Measurements from ENCODE around the gene PCYT1A. TPM values are rescaled to one million over a fixed set of nuclear protein-coding genes. Genes with fewer than 3 reads are reported as not detected.
A peak's percentile ranks its signal among the peaks of the same experiment; 100 is the strongest.

The PCYT1A gene
- polyA plus RNA-seq (2012; ENCODE audit: low read depth, missing spikeins) = 31.5 TPM

DNA sequence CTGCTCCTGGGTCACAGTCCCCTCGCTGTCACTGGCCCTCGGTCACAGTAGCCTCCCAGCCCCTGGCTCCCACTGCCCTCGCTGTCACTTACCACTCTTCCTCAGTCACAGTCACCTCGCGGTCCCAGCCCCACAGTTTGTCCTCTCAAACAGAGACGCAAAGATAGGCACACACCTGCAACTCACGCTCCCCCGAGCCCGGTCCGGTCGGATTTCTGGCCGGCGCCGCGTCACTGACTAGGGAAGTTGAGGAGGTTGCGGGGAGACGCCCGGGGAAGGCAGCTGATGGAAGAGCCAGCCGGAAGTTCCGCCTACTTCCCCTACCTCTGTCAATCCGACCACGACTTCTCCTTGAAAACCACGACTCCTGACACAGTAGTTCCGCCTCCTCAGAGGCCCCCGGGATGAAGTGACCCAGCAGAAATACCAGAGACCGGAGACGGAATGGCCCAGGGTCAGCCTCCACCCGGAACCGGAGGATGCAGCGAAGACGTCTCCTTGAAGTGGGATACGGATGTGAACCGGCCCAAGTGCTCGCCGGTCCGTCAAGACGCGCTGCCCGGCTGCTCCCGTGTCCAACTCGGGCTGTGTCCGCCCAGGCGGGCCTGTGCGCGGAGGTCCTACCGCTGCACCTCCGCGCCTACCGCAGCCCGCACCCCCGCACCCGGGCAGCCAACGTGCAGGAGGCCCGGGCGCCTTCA is at the start of gene PCYT1A:
TSS of gene PCYT1A (minus strand) at position 287 of the 701 bp plus-strand sequence. CDS start 17,195 bp downstream, outside the sequence.
- peak; percentile 41 for FAIRE-seq
- DNase-seq (ENCODE audit: insufficient read length, low spot score) = peak; percentile 73
- TF ChIP-seq PAX5 (IDR thresholded peaks at IDR 0.05; ENCODE audit: insufficient read depth, low read length, severe bottlenecking) (no peak), POLR2AphosphoS5 (IDR thresholded peaks at IDR 0.05; ENCODE audit: low read depth, low read length) (0 out of 2 replicates have a peak, but pooled peaks have one; percentile 43), SPI1 (IDR thresholded peaks at IDR 0.05; ENCODE audit: low read depth, low read length) (peak; percentile 51), POLR2A (IDR thresholded peaks at IDR 0.05; ENCODE audit: low read depth, low read length) (peak; percentile 55), POU2F2 (IDR thresholded peaks at IDR 0.05; ENCODE audit: low read depth, low read length) (0 out of 2 replicates have a peak, but pooled peaks have one; percentile 9), TAF1 (IDR thresholded peaks at IDR 0.05; ENCODE audit: low read depth, low read length) (peak; percentile 35; the same call in 1 of the 2 replicates)

DNA sequence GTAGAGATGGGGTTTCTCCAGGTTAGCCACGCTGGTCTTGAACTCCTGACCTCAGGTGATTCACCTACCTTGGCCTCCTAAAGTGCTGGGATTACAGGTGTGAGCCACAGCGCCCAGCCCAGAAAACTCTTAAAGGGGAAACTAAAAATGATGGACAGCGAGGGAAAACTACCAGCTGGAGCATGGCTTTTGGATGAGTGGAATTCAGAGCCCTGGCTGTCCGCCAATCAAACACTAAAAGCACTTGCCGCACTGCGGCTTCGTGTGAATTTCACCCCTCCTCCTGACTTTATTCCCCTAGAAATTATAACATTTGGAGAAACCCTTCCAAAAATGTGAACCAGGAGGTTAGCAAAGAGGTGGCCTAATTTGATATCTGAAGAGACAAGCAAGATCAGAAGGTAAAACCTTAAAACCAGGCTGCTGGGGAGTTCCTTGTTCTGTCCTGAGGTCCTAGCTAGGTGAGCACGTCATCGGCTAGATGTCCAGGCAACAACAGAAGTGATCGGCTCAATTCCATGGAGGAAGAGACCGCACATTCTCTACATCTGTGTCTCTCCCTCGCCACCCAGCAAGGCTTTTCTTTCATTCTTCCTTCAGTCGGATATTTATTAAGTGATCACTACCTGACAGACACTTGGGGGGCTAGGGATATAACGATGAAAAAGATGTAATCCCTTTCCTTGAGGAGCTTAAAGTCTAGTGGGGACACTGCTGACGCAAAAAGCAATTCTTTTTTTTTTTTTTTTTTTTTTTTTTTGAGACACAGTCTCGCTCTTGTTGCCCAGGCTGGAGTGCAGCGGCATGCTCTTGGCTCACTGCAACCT is 49.0 kb upstream of the PCYT1A start:
- no peak for FAIRE-seq

GRCh38 chr3:196335503-196335948 is 48.0 kb upstream of the PCYT1A start:
- DNase-seq (ENCODE audit: insufficient read length, low spot score) (no peak), FAIRE-seq (no peak)
- TF ChIP-seq SPI1 (IDR thresholded peaks at IDR 0.05; ENCODE audit: low read depth, low read length) (no peak), PAX5 (IDR thresholded peaks at IDR 0.05; ENCODE audit: insufficient read depth, low read length, severe bottlenecking) (no peak), POU2F2 (IDR thresholded peaks at IDR 0.05; ENCODE audit: low read depth, low read length) (no peak), POLR2AphosphoS5 (IDR thresholded peaks at IDR 0.05; ENCODE audit: low read depth, low read length) (no peak), POLR2A (IDR thresholded peaks at IDR 0.05; ENCODE audit: low read depth, low read length) (no peak), TAF1 (IDR thresholded peaks at IDR 0.05; ENCODE audit: low read depth, low read length) (no peak)

More for the DNA sequence above, 49.0 kb upstream of the PCYT1A start:
- TF ChIP-seq POLR2A (IDR thresholded peaks at IDR 0.05; ENCODE audit: low read depth, low read length) (no peak), TAF1 (IDR thresholded peaks at IDR 0.05; ENCODE audit: low read depth, low read length) (no peak)
- no peak for DNase-seq (ENCODE audit: insufficient read length, low spot score)

DNA sequence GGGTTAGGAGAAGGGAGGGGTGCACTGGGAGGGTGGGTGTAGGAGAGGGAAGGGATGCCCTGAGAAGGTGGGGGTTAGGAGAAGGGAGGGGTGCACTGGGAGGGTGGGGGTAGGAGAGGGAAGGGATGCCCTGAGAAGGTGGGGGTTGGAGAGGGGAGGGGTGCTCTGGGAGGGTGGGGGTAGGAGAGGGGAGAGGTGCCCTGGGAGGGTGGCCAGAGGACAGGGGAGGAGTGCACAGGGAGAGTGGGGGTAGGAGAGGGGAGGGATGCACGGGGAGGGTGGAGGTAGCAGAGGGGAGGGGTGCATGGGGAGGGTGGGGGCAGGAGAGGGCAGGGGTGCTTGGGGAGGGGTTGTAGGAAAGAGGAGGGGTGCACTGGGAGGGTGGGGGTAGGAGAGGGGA is 47.5 kb upstream of the PCYT1A start:
- FAIRE-seq (no peak), DNase-seq (ENCODE audit: insufficient read length, low spot score) (no peak)
- TF ChIP-seq SPI1 (IDR thresholded peaks at IDR 0.05; ENCODE audit: low read depth, low read length) (no peak), TAF1 (IDR thresholded peaks at IDR 0.05; ENCODE audit: low read depth, low read length) (no peak)

DNA sequence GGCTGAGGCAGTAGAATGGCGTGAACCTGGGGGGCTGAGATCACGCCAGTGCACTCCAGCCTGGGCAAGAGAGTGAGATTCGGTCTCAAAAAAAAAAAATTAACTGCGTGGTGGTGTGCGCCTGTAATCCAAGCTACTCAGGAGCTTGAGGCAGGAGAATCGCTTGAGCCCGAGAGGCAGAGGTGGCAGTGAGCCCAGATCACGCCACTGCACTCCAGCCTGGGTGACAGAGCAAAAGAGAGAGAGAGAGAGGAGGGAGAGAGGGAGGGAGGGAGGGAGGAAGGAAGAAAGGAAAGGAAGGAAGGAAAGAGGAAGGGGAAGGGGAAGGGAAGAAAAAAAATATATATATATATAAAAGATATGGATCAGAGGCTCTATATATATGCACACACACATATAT is 44.6 kb upstream of the PCYT1A start:
- TF ChIP-seq PAX5 (IDR thresholded peaks at IDR 0.05; ENCODE audit: insufficient read depth, low read length, severe bottlenecking) (no peak), SPI1 (IDR thresholded peaks at IDR 0.05; ENCODE audit: low read depth, low read length) (no peak), POU2F2 (IDR thresholded peaks at IDR 0.05; ENCODE audit: low read depth, low read length) (no peak), POLR2A (IDR thresholded peaks at IDR 0.05; ENCODE audit: low read depth, low read length) (no peak)
- DNase-seq (ENCODE audit: insufficient read length, low spot score) (no peak), FAIRE-seq (no peak)

DNA sequence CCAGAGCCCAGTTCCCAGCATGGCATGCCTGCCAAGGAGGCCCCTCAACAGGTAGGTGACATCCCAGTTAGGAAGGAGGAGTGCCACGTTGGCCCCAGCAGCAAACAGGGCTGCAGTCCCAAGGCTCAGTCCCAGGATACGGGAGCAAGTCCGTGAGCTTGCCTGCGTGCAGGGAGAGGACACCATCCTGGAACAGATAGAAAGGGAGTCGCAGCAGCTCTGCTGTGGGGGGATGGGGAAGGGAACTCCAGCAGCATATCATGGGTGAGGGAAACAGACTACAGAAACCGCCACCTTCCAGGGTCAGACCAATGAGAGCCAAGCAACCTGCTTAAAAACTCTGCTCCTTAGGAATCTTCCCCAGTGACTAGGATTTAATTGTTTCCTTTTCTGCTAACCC is 39.9 kb upstream of the PCYT1A start:
- no peak for DNase-seq (ENCODE audit: insufficient read length, low spot score)
- TF ChIP-seq POLR2A (IDR thresholded peaks at IDR 0.05; ENCODE audit: low read depth, low read length) (no peak), POU2F2 (IDR thresholded peaks at IDR 0.05; ENCODE audit: low read depth, low read length) (no peak), TAF1 (IDR thresholded peaks at IDR 0.05; ENCODE audit: low read depth, low read length) (no peak), POLR2AphosphoS5 (IDR thresholded peaks at IDR 0.05; ENCODE audit: low read depth, low read length) (no peak), PAX5 (IDR thresholded peaks at IDR 0.05; ENCODE audit: insufficient read depth, low read length, severe bottlenecking) (no peak), SPI1 (IDR thresholded peaks at IDR 0.05; ENCODE audit: low read depth, low read length) (no peak)
- no peak for FAIRE-seq

DNA sequence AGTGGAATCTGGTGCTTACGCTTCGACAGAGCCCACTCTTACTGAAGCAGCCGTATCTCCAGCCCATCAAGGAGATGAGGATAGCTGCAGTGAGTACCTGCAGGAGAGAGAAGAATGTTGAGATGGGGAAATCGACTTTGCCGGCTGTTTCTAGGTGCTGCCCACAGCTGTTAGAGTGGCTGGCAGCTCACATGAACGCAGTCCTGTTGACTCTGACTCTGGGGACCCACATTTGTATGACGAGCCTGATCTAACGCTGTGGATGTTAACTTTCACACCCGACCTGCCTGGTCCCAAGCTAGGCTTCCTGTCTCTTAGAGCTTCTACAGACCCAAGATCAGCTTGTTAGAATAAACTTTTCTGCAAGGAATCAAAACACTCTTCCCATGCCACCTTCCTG is 39.4 kb upstream of the PCYT1A start:
- DNase-seq (ENCODE audit: insufficient read length, low spot score) = no peak
- FAIRE-seq = no peak
- TF ChIP-seq SPI1 (IDR thresholded peaks at IDR 0.05; ENCODE audit: low read depth, low read length) (no peak), POU2F2 (IDR thresholded peaks at IDR 0.05; ENCODE audit: low read depth, low read length) (no peak), TAF1 (IDR thresholded peaks at IDR 0.05; ENCODE audit: low read depth, low read length) (no peak), POLR2AphosphoS5 (IDR thresholded peaks at IDR 0.05; ENCODE audit: low read depth, low read length) (no peak), PAX5 (IDR thresholded peaks at IDR 0.05; ENCODE audit: insufficient read depth, low read length, severe bottlenecking) (no peak), POLR2A (IDR thresholded peaks at IDR 0.05; ENCODE audit: low read depth, low read length) (no peak)

DNA sequence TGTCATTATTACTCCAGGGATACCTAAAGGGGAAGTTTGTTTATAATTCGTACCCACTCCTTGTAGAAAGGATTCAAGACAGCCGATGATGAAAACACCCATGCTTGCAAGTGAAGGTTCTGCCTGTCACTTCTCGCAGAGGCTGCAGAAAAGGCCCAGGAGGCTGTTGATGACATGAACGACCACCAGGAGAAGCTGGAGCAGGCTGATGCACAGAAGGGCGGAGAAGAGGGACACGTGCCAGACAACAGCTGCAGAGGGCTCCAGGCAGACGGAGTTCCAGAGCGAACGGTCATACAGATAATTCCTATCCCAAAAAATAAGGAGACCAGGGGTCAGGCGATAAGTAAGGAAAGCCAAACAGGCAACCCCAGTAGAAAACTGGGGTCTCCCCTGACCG is 36.2 kb upstream of the PCYT1A start:
- DNase-seq (ENCODE audit: insufficient read length, low spot score) = no peak
- FAIRE-seq = no peak
- TF ChIP-seq PAX5 (IDR thresholded peaks at IDR 0.05; ENCODE audit: insufficient read depth, low read length, severe bottlenecking) = no peak
- TF ChIP-seq TAF1 (IDR thresholded peaks at IDR 0.05; ENCODE audit: low read depth, low read length) = no peak
- TF ChIP-seq POLR2A (IDR thresholded peaks at IDR 0.05; ENCODE audit: low read depth, low read length) = no peak
- no peak for TF ChIP-seq POU2F2 (IDR thresholded peaks at IDR 0.05; ENCODE audit: low read depth, low read length)
- no peak for TF ChIP-seq SPI1 (IDR thresholded peaks at IDR 0.05; ENCODE audit: low read depth, low read length)

DNA sequence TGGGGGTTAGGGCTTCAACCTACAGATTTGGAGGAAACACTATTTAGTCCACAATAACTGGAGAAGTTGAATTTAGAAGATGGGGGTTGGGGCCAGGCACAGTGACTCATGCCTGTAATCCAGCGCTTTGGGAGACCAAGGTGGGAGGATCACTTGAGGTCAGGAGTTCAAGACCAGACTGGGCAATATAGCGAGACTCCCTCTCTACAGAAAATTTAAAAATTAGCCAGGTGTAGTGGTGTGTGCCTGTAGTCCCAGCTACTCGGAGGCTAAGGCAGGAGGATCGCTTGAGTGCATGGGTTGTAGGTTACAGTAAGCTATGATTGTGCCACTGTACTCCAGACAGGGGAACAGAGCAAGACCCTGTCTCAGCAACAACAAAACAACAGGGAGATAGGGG is 35.5 kb upstream of the PCYT1A start:
- TF ChIP-seq POU2F2 (IDR thresholded peaks at IDR 0.05; ENCODE audit: low read depth, low read length) (no peak), PAX5 (IDR thresholded peaks at IDR 0.05; ENCODE audit: insufficient read depth, low read length, severe bottlenecking) (no peak), POLR2A (IDR thresholded peaks at IDR 0.05; ENCODE audit: low read depth, low read length) (no peak), TAF1 (IDR thresholded peaks at IDR 0.05; ENCODE audit: low read depth, low read length) (no peak), SPI1 (IDR thresholded peaks at IDR 0.05; ENCODE audit: low read depth, low read length) (no peak), POLR2AphosphoS5 (IDR thresholded peaks at IDR 0.05; ENCODE audit: low read depth, low read length) (no peak)
- DNase-seq (ENCODE audit: insufficient read length, low spot score) (no peak), FAIRE-seq (no peak)
